Activated CD4-positive, alpha-beta T cell treated with anti-CD3 and anti-CD28 coated beads for 24 hours (primary cell): ENCODE measurements around the gene ACSF3.

Experiments used
- DNase-seq, 2 donors: peaks; one replicate each; pipeline ENCODE4 v3.0.0-alpha.2; 2020; ENCODE audit warnings: low read depth in 2 of 2

The ACSF3 gene

GRCh38 chr16:89093602-89094251 is at the start of gene ACSF3:
Gene ACSF3 (plus strand): TSS chr16:89093852. CDS start chr16:89100682, 6,830 bp downstream.
- DNase-seq: peak; percentile 51 to 56

GRCh38 chr16:89044418-89045180 is 49.1 kb upstream of the ACSF3 start:
- DNase-seq: no peak

DNA sequence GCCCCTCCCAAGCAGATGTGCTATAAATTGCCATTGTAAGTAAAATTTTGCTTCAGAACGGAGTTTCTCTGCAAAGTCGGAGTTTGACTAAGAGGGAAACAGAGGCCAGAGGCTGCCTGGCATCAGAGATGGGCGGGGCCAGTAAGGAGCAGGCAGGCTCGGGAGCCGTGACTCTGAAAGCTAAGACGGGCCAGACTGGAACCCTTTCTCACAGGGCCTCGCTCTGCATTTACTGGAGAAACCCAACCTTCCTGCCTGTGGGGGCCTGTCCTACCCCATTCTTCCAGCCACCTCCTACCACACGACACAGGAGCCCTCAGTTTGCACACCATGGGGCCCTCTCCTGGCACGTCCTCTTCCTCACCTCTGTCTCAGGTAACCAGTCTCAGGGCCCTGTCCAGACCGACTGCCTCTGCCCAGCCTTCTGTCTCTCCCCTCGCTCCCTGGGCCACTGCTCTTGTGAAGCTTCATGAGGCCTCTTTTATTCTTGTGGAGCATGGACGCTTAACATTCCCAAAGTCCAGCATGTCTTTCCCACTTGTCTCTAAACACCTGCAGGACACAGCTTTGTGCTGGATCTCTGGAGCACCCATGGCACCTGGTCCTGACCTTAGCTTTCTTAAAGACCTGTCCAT is 48.4 kb upstream of the ACSF3 start:
- DNase-seq: no peak

GRCh38 chr16:89045881-89046280 is 47.8 kb upstream of the ACSF3 start:
- DNase-seq: no peak

- no peak for DNase-seq
Observed at GRCh38 chr16:89046491-89046890, 47.2 kb upstream of the ACSF3 start.

GRCh38 chr16:89047331-89048089 is 46.1 kb upstream of the ACSF3 start:
- no peak for DNase-seq

- no peak for DNase-seq
Observed at GRCh38 chr16:89048090-89048725, 45.4 kb upstream of the ACSF3 start.

GRCh38 chr16:89048871-89049422 is 44.7 kb upstream of the ACSF3 start:
- no peak for DNase-seq

GRCh38 chr16:89049484-89050118 is 44.1 kb upstream of the ACSF3 start:
- DNase-seq: no peak

GRCh38 chr16:89050119-89050867 is 43.4 kb upstream of the ACSF3 start:
- DNase-seq: no peak

DNA sequence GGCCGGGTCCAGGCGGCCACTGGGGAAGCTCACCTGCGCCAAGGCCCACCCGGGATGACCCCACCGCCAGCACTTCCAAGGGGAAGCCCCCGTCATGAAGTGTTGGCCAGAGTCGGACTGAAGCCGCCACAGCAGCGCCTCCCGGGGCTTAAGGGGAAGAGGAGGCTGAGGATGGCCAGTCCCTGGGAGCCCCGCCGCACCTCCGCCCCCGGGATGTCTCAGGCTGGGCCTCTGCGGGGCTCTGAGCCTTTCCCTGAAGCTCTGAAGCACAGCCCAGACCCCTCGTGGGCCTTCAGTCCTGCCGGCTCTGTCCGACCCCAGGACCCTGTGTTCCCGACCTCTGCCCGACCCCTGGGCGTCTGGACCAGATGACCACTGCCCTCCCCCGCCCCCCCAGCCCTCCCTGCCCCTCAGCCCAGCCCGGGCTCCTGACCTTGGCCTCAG is 42.8 kb upstream of the ACSF3 start:
- DNase-seq: no peak

DNA sequence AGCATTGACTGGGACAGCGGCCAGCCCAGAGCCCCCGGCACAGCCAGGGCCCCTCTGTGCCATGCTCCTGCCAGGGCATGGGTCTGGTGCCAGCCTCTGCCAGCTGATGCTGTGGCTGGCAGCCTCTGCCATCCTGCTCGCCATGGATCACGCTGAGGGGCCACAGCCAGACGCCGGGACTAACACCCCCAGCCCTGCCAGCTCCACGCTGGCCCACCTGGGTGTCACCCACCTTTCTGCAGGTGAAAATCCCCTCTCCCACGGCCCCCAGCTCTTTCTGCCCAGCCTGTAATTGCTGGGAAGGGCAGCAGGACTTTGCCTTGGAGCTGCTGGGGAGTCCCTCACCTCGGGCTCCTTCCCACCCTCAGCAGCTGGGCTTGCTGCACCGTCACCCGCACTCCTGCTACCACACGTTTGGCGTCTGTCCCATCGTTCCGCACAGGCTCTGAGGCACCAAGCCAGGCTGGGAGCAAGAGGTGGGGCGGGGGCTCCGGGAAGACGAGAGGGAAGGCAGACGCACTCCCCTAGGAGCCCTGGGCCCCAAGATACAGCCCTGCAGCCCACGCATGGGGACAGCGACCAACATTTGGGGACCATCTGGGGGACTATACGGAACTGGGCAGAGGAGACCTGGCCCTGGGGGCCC is 42.0 kb upstream of the ACSF3 start:
- no peak for DNase-seq

- DNase-seq: no peak
Observed at GRCh38 chr16:89052191-89052889, 41.3 kb upstream of the ACSF3 start.

GRCh38 chr16:89052890-89053724 is 40.5 kb upstream of the ACSF3 start:
- DNase-seq: no peak

DNA sequence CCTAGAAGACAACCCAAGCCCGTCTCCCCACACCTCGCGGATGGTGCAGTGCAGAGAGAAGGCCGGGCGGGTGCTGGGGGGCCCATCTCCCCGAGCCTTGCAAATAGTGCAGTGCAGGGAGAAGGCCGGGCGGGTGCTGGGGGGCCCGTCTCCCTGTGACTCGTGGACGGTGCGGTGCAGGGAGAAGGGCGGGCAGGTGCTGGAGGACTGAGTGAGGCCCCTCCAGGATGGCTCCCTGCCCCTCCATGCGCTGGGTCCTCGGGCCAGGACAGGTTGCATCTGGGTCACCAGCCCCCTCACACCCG is 40.0 kb upstream of the ACSF3 start:
- no peak for DNase-seq

DNA sequence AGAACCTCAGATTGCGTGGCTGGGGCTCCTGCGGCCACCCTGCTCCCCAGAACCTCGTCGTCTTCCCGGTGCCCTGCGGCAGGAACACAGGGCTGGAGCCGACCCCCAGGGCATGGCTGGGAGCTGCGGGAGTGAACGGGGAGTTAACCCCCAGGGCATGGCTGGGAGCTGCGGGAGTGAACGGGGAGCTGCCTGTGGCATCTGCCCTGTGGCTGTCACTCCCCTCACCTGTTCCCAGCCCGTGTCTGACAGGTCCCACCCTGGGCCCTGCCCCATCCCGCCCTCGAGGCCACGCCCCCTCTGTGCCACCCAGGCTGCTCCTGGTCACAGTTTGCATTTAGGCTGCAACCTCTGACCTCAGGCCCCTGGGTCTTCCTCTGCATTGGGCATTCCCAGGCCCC is 39.4 kb upstream of the ACSF3 start:
- DNase-seq: no peak

GRCh38 chr16:89054714-89055113 is 38.9 kb upstream of the ACSF3 start:
- no peak for DNase-seq

GRCh38 chr16:89055313-89055712 is 38.3 kb upstream of the ACSF3 start:
- DNase-seq: no peak
